PC-3 (cell line): ENCODE results near the gene TAS2R42. TPM values are rescaled to one million over a fixed set of nuclear protein-coding genes. Genes with fewer than 3 reads are reported as not detected.

Experiments used
- ATAC-seq: fragments of 200-7000 bp; cut with Tn5 transposase; 2 replicates; pipeline ENCODE4 v1.9.1; 2020; ENCODE audit warnings: mild to moderate bottlenecking, moderate library complexity
- BruUV-seq: library from RNA; stranded (reverse); fragments of 400-500 nt; replicated peaks from 2 replicates; lab custom pipeline; 2021; lab: Mats Ljungman, UMichigan
- CTCF ChIA-PET: fragments of 300-600 bp; sonication (Branson Sonifier 250); formaldehyde crosslinking; loops from one replicate; lab custom pipeline; 2022; ENCODE audit warnings: antibody characterized with exemption; lab: Charles Lee
- POLR2A ChIA-PET: fragments of 300-600 bp; sonication (Branson Sonifier 250); formaldehyde crosslinking; loops from one replicate; lab custom pipeline; 2022; ENCODE audit warnings: antibody characterized with exemption; ENCODE audit not compliant: unreplicated experiment; lab: Charles Lee
- DNase-seq: peaks from one replicate; pipeline ENCODE4 v3.0.0-alpha.2; 2015
- H2AFZ ChIP-seq: fragments of 300-600 bp; sonication (generic); 2 replicates; pipeline ENCODE4 v1.6.0; 2016; ENCODE audit warnings: antibody characterized with exemption, low read length
- H3F3A ChIP-seq: fragments of 300-600 bp; sonication (generic); one replicate; pipeline ENCODE4 v1.6.0; 2017; ENCODE audit warnings: antibody characterized with exemption, low read length, control low read depth, mild to moderate bottlenecking; ENCODE audit not compliant: unreplicated experiment
- H3K27ac ChIP-seq: fragments of 300-600 bp; sonication (generic); 2 replicates; pipeline ENCODE4 v1.5.1; 2016; ENCODE audit warnings: mild to moderate bottlenecking, low read length
- H3K27me3 ChIP-seq: fragments of 300-600 bp; sonication (generic); 2 replicates; pipeline ENCODE4 v1.6.1; 2016; ENCODE audit warnings: low read length, mixed read lengths
- H3K36me3 ChIP-seq: fragments of 300-600 bp; sonication (generic); 2 replicates; pipeline ENCODE4 v1.6.1; 2016; ENCODE audit warnings: low read depth, mixed run types, low read length, mixed read lengths
- H3K4me1 ChIP-seq: fragments of 300-600 bp; sonication (generic); 2 replicates; pipeline ENCODE4 v1.5.1; 2016; ENCODE audit warnings: low read length; ENCODE audit not compliant: insufficient read depth
- H3K4me2 ChIP-seq: fragments of 300-600 bp; sonication (generic); 2 replicates; pipeline ENCODE4 v1.6.0; 2016; ENCODE audit warnings: low read length
- H3K4me3 ChIP-seq: fragments of 300-600 bp; sonication (generic); 2 replicates; pipeline ENCODE4 v1.5.1; 2016; ENCODE audit warnings: mild to moderate bottlenecking, low read length, mixed read lengths
- H3K79me2 ChIP-seq: fragments of 300-600 bp; sonication (generic); 2 replicates; pipeline ENCODE4 v1.6.1; 2017; ENCODE audit warnings: low read length, mixed read lengths
- H3K9ac ChIP-seq: fragments of 300-600 bp; sonication (generic); 2 replicates; pipeline ENCODE4 v1.6.0; 2016; ENCODE audit warnings: mild to moderate bottlenecking, low read length
- H3K9me2 ChIP-seq: fragments of 300-600 bp; sonication (generic); replicated peaks from 2 replicates; pipeline ENCODE4 v1.6.1; 2016; ENCODE audit warnings: mixed run types, low read length, mixed read lengths
- H3K9me3 ChIP-seq: fragments of 300-600 bp; sonication (generic); 2 replicates; pipeline ENCODE4 v1.6.1; 2016; ENCODE audit warnings: low read length, mixed read lengths
- H4K20me1 ChIP-seq: fragments of 300-600 bp; sonication (generic); 2 replicates; pipeline ENCODE4 v1.6.1; 2016; ENCODE audit warnings: low read length, mixed read lengths
- EZH2 ChIP-seq: fragments of 300-600 bp; sonication (generic); IDR thresholded peaks from one replicate; pipeline ENCODE4 v1.6.1; 2017; ENCODE audit warnings: antibody characterized with exemption, mild to moderate bottlenecking, low read length; ENCODE audit not compliant: unreplicated experiment
- EZH2phosphoT487 ChIP-seq: fragments of 300-600 bp; sonication (generic); IDR thresholded peaks from 2 replicates; pipeline ENCODE4 v1.6.1; 2018; ENCODE audit warnings: mild to moderate bottlenecking, antibody characterized with exemption, low read length, borderline replicate concordance
- intact Hi-C: fragments of 100-400 bp; cut with micrococcal nuclease; formaldehyde crosslinking; loops from 2 replicates; pipeline ENCODE4 v1.9.0; 2023
- total RNA-seq: library from RNA; depleted of rRNA; stranded (reverse); fragments of >200 nt; gene quantifications from 2 replicates; pipeline ENCODE4 v1.2.3, GENCODE V29; 2014
- TF ChIP-seq, protein P1 (sequence below): fragments of 300-600 bp; sonication (generic); conservative IDR thresholded peaks from 2 replicates; pipeline ENCODE4 v1.5.1; 2017; ENCODE audit warnings: antibody characterized with exemption, low read depth, mild to moderate bottlenecking, low read length

TAS2R42 gene
- total RNA-seq, 1 experiment from 2014 or later: not detected

- Histone ChIP-seq H3K79me2 (0 out of 2 replicates have a peak, but pooled peaks cover 21% of the 10 kb centered on the region), H2AFZ (no peak overlapping the region), H3K27me3 (no peaks in the 10 kb centered on the region), H3K9ac (no peak overlapping the region), H3K9me3 (no peaks in the 10 kb centered on the region), H3K4me3 (no peak overlapping the region), H3K4me1 (no peaks in the 10 kb centered on the region), H3K27ac (no peak overlapping the region), H3K9me2 (no peaks in the 10 kb centered on the region), H3K36me3 (no peaks in the 10 kb centered on the region), H3F3A (no peaks in the 10 kb centered on the region), H4K20me1 (no peaks in the 10 kb centered on the region), H3K4me2 (no peak overlapping the region)
- POLR2A ChIA-PET: no interaction called here
- TF ChIP-seq, protein P1, sequence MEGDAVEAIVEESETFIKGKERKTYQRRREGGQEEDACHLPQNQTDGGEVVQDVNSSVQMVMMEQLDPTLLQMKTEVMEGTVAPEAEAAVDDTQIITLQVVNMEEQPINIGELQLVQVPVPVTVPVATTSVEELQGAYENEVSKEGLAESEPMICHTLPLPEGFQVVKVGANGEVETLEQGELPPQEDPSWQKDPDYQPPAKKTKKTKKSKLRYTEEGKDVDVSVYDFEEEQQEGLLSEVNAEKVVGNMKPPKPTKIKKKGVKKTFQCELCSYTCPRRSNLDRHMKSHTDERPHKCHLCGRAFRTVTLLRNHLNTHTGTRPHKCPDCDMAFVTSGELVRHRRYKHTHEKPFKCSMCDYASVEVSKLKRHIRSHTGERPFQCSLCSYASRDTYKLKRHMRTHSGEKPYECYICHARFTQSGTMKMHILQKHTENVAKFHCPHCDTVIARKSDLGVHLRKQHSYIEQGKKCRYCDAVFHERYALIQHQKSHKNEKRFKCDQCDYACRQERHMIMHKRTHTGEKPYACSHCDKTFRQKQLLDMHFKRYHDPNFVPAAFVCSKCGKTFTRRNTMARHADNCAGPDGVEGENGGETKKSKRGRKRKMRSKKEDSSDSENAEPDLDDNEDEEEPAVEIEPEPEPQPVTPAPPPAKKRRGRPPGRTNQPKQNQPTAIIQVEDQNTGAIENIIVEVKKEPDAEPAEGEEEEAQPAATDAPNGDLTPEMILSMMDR: no peak
- no peak for TF ChIP-seq EZH2
- no peak for TF ChIP-seq EZH2phosphoT487
- intact Hi-C loops: no loop called here
- no peak for ATAC-seq
- CTCF ChIA-PET: no interaction called here
- no peak for DNase-seq
- BruUV-seq: no TSS peak
These were observed 42.4 kb downstream of the TAS2R42 start for GRCh38 chr12:11144297-11144696.

- Histone ChIP-seq H3K27me3 (no peaks in the 10 kb centered on the region), H2AFZ (no peak overlapping the region), H4K20me1 (no peaks in the 10 kb centered on the region), H3K9me3 (no peaks in the 10 kb centered on the region), H3K27ac (no peak overlapping the region), H3F3A (no peaks in the 10 kb centered on the region), H3K9me2 (no peaks in the 10 kb centered on the region), H3K4me2 (no peak overlapping the region), H3K36me3 (no peaks in the 10 kb centered on the region), H3K4me3 (no peak overlapping the region), H3K9ac (no peak overlapping the region), H3K4me1 (no peaks in the 10 kb centered on the region), H3K79me2 (0 out of 2 replicates have a peak, but pooled peaks cover 21% of the 10 kb centered on the region)
- intact Hi-C loops: no loop called here
- DNase-seq (no peak), ATAC-seq (no peak)
- TF ChIP-seq, protein P1: no peak
- TF ChIP-seq EZH2phosphoT487 (no peak), EZH2 (no peak)
- ChIA-PET CTCF (no interaction called here), POLR2A (no interaction called here)
- no TSS peak for BruUV-seq
These were observed 43.4 kb downstream of the TAS2R42 start for GRCh38 chr12:11143352-11143751.

DNA sequence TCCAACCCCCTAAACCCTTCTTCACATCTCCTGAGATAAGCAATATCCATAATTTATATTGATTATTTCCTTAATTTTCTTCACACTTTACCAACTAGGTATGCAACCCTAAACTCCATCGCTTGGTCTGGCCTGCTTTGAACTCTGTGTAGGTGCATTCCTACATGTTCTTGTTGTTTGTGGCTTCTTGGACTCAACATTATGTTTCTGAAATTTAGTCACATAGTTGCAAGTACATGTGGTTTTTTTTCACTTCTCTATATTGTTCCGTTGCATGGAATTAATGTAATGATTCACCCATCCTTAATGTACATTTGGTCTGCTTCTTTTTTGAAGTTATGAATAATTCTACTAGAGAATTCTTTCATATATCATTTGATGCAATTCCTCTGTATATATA lies 50.7 kb downstream of the TAS2R42 start:
- no peaks in the 10 kb centered on the region for H3K9me2 ChIP-seq
- H3K4me1 ChIP-seq: no peaks in the 10 kb centered on the region
- ATAC-seq (no peak), DNase-seq (no peak)
- ChIA-PET POLR2A (no interaction called here), CTCF (no interaction called here)
- no peak overlapping the region for H3K4me3 ChIP-seq
- H3K27ac ChIP-seq: no peak overlapping the region
- TF ChIP-seq, protein P1: no peak
- no peak for TF ChIP-seq EZH2phosphoT487
- no peak for TF ChIP-seq EZH2
- no TSS peak for BruUV-seq
- peaks cover 17% of the 10 kb centered on the region; the same call in 1 of the 2 replicates for H3K79me2 ChIP-seq
- no peaks in the 10 kb centered on the region for H3F3A ChIP-seq
- no peak overlapping the region for H2AFZ ChIP-seq
- no peaks in the 10 kb centered on the region for H3K27me3 ChIP-seq
- H4K20me1 ChIP-seq: no peaks in the 10 kb centered on the region
- no peaks in the 10 kb centered on the region for H3K9me3 ChIP-seq
- no peak overlapping the region for H3K4me2 ChIP-seq
- no peaks in the 10 kb centered on the region for H3K36me3 ChIP-seq
- no peak overlapping the region for H3K9ac ChIP-seq
- intact Hi-C loops: no loop called here
